GM12878 (cell line): ENCODE results near the gene CAPRIN2. TPM values are rescaled to one million over a fixed set of nuclear protein-coding genes. Genes with fewer than 3 reads are reported as not detected.

Experiments
- ATAC-seq: fragments of 200-7000 bp; cut with Tn5 transposase; 3 replicates; pipeline ENCODE4 v1.9.1; 2020; ENCODE audit warnings: mild to moderate bottlenecking, moderate library complexity
- BruUV-seq: library from RNA; stranded (reverse); fragments of 400-500 nt; replicated peaks from 2 replicates; lab custom pipeline; 2021; lab: Mats Ljungman, UMichigan
- CTCF ChIA-PET: fragments of 300-600 bp; sonication (Branson Sonifier 250); formaldehyde crosslinking; extraction: SDS; loops from one replicate; lab custom pipeline; 2021; ENCODE audit warnings: inconsistent platforms; lab: Yijun Ruan, JAX
- POLR2A ChIA-PET: fragments of 350-600 bp; formaldehyde crosslinking; extraction: SDS; loops from one replicate; lab custom pipeline; 2021; ENCODE audit warnings: inconsistent platforms; lab: Charles Lee
- RAD21 ChIA-PET: fragments of 300-600 bp; sonication (Branson Sonifier 250); formaldehyde crosslinking; loops from one replicate; lab custom pipeline; 2023; ENCODE audit warnings: antibody characterized with exemption; ENCODE audit not compliant: unreplicated experiment; lab: Charles Lee
- SMC1A ChIA-PET: fragments of 300-600 bp; sonication (Branson Sonifier 250); formaldehyde crosslinking; loops from one replicate; lab custom pipeline; 2023; ENCODE audit not compliant: unreplicated experiment, uncharacterized antibody; lab: Charles Lee
- DNase-seq: peaks from one replicate; pipeline ENCODE4 v3.0.0-alpha.2; 2011; ENCODE audit warnings: low read depth, low spot score
- FAIRE-seq: peaks from 3 replicates; lab custom pipeline; 2011; peaks lifted over from hg19 to GRCh38; lab: Jason Lieb, UNC
- H2AFZ ChIP-seq: 2 replicates; pipeline ENCODE4 v1.6.0; 2011; ENCODE audit warnings: low read depth, low read length, control low read depth; ENCODE audit not compliant: control insufficient read depth
- H3K27ac ChIP-seq: 2 replicates; pipeline ENCODE4 v1.5.1; 2011; ENCODE audit warnings: control low read depth; ENCODE audit not compliant: control insufficient read depth, insufficient read depth
- H3K27me3 ChIP-seq, 2 experiments: replicated peaks in 1 of 2; 2 replicates each; pipeline versions ENCODE4 v1.6.0 to v1.6.1; 2011; ENCODE audit warnings: low read length in 1 of 2; ENCODE audit not compliant: control insufficient read depth in 2 of 2, insufficient read depth in 2 of 2
- H3K36me3 ChIP-seq, 2 experiments: 2 replicates each; pipeline ENCODE4 v1.5.1; 2011; ENCODE audit warnings: low read length in 1 of 2; ENCODE audit not compliant: control insufficient read depth in 2 of 2, insufficient read depth in 2 of 2
- H3K4me1 ChIP-seq: 2 replicates; pipeline ENCODE4 v1.6.1; 2011; ENCODE audit warnings: mild to moderate bottlenecking, low read length, moderate library complexity, mixed read lengths; ENCODE audit not compliant: control insufficient read depth, insufficient read depth
- H3K4me2 ChIP-seq: 2 replicates; pipeline ENCODE4 v1.6.0; 2011; ENCODE audit warnings: control low read depth; ENCODE audit not compliant: control insufficient read depth, insufficient read depth
- H3K4me3 ChIP-seq: fragments of 200-600 bp; sonication (generic); 2 replicates; pipeline ENCODE4 v1.5.1; 2016
- H3K79me2 ChIP-seq: 2 replicates; pipeline ENCODE4 v1.6.0; 2011; ENCODE audit warnings: low read length; ENCODE audit not compliant: control insufficient read depth, insufficient read depth
- H3K9ac ChIP-seq: 2 replicates; pipeline ENCODE4 v1.8.0; 2011; ENCODE audit warnings: low read length, control low read depth, mixed read lengths; ENCODE audit not compliant: control insufficient read depth, insufficient read depth
- H3K9me3 ChIP-seq: replicated peaks from 3 replicates; pipeline ENCODE4 v1.5.1; 2011; ENCODE audit warnings: mild to moderate bottlenecking, low read length; ENCODE audit not compliant: control insufficient read depth, insufficient read depth
- H4K20me1 ChIP-seq: 2 replicates; pipeline ENCODE4 v1.6.0; 2011; ENCODE audit not compliant: control insufficient read depth, insufficient read depth
- ATF7 ChIP-seq: fragments of 450-650 bp; IDR thresholded peaks from 2 replicates; pipeline ENCODE4 v1.6.1; 2016; ENCODE audit warnings: low read depth, mild to moderate bottlenecking
- CHD1 ChIP-seq: IDR thresholded peaks from 2 replicates; pipeline ENCODE4 v1.6.1; 2012; ENCODE audit warnings: low read depth, low read length, improper control_type of control experiment
- IKZF1 ChIP-seq: fragments of 450-650 bp; conservative IDR thresholded peaks from 2 replicates; pipeline ENCODE4 v1.6.1; 2017; ENCODE audit warnings: antibody characterized with exemption, mild to moderate bottlenecking
- NBN ChIP-seq: fragments of 450-650 bp; IDR thresholded peaks from 2 replicates; pipeline ENCODE4 v1.6.1; 2016
- NR2F1 ChIP-seq: fragments of 450-650 bp; conservative IDR thresholded peaks from 2 replicates; pipeline ENCODE4 v1.6.1; 2017; ENCODE audit warnings: mild to moderate bottlenecking
- PAX8 ChIP-seq: fragments of 450-650 bp; IDR thresholded peaks from 2 replicates; pipeline ENCODE4 v1.6.1; 2017; ENCODE audit warnings: mild to moderate bottlenecking, moderate library complexity
- PML ChIP-seq: IDR thresholded peaks from 2 replicates; pipeline ENCODE4 v1.6.1; 2012; ENCODE audit warnings: low read length, inconsistent platforms
- RBBP5 ChIP-seq: fragments of 200-600 bp; sonication (generic); conservative IDR thresholded peaks from 2 replicates; pipeline ENCODE4 v1.6.1; 2016
- STAT1 ChIP-seq: fragments of 450-650 bp; conservative IDR thresholded peaks from 2 replicates; pipeline ENCODE4 v1.6.1; 2014; ENCODE audit warnings: antibody characterized with exemption, mild to moderate bottlenecking
- TARDBP ChIP-seq: IDR thresholded peaks from 2 replicates; pipeline ENCODE4 v1.6.1; 2016; ENCODE audit warnings: borderline replicate concordance
- ZNF24 ChIP-seq: fragments of 450-650 bp; IDR thresholded peaks from 2 replicates; pipeline ENCODE4 v1.6.1; 2017; ENCODE audit warnings: antibody characterized with exemption, mild to moderate bottlenecking
- ZNF384 ChIP-seq: IDR thresholded peaks from 2 replicates; pipeline ENCODE4 v1.6.1; 2012; ENCODE audit warnings: low read depth, mild to moderate bottlenecking, low read length, improper control_type of control experiment, borderline replicate concordance
- WGBS: methylation state at CpG from one replicate; pipeline ENCODE4 v1.1.6; 2016; ENCODE audit warnings: low lambda C conversion rate; ENCODE audit not compliant: insufficient replicate concordance, insufficient coverage; ENCODE audit errors: missing lambda C conversion rate; 5-methylcytosine and 5-hydroxymethylcytosine counted together
- in situ Hi-C: fragments of 300-500 bp; cut with MboI; formaldehyde crosslinking; loops from 9 replicates; pipeline ENCODE4 v1.14.3; 2018; ENCODE audit warnings: mixed read lengths
- intact Hi-C: fragments of 100-400 bp; cut with micrococcal nuclease; formaldehyde crosslinking; loops from one replicate; pipeline ENCODE4 v1.14.2; 2022; ENCODE audit not compliant: unreplicated experiment
- polyA plus RNA-seq, 11 experiments: library from polyadenylated mRNA; depleted of rRNA in 4 of 11; unstranded in 6 of 11; stranded (reverse) in 5 of 11; fragments of >200 nt; fragmentation: Nextera tagmentation in 4 of 11; fragmentation: Illumina TruSeq in 1 of 11; extraction: Ambion mirVana in 4 of 11; extraction: Trizol in 1 of 11; gene quantifications; 1 replicate in 1 of 11; 2 replicates in 10 of 11; pipeline versions ENCODE4 v1.2.1 to v1.2.3, GENCODE V29; 2011 to 2016; ENCODE audit warnings: inconsistent platforms in 2 of 11, missing spikeins in 2 of 11, low read depth in 1 of 11
- total RNA-seq, 4 experiments: library from RNA; depleted of rRNA in 3 of 4; stranded (reverse); fragments of >200 nt in 3 of 4; fragmentation: Illumina TruSeq in 1 of 4; extraction: Trizol in 1 of 4; gene quantifications; 2 replicates each; pipeline versions ENCODE4 v1.2.1 to v1.2.3, GENCODE V29; 2013 to 2021
- TF ChIP-seq, protein P1 (sequence below): fragments of 450-650 bp; IDR thresholded peaks from 2 replicates; pipeline ENCODE4 v1.6.1; 2016; ENCODE audit warnings: mild to moderate bottlenecking, moderate library complexity, borderline replicate concordance

Gene CAPRIN2
- total and polyA plus RNA-seq, 10 of the 15 experiments (the other 5 are each of a cell fraction or from before 2014, with no cell fraction given) = 1.2 to 13.6 (median 8.2) TPM

DNA sequence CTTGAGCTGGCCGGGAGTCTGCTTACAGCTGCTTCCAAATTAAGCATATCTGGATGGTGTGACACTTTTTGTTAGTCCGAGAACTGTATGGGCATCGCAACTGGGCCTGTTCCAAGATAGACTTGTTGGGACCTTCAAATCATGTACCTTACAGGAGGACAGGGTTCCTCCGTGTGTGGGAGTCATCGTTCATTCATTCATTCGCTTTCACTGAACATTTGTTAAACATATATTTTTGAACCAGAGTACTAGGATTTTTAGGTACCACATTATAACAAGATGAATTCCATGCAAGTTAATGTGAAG is 58.7 kb downstream of the CAPRIN2 start:
- Histone ChIP-seq H3K27ac (peak overlapping the region; percentile 70), H4K20me1 (no peaks in the 10 kb centered on the region), H3K4me3 (peak overlapping the region; percentile 83), H3K4me2 (peak overlapping the region; percentile 48), H2AFZ (peak overlapping the region; percentile 87), H3K36me3 (no peaks in the 10 kb centered on the region), H3K79me2 (peaks cover 29% of the 10 kb centered on the region), H3K9ac (peak overlapping the region; percentile 72)
- ChIA-PET CTCF (interaction anchor here (0.6 to 1.7 kb wide), 11 partner anchors 9 to 1325 kb away, joined by 3 to 6 read pairs (median 4); no protein-coding TSS in a partner anchor), SMC1A (interaction anchor here (1.1 to 2.2 kb wide), 3 partner anchors 11 to 58 kb away, joined by 4 to 7 read pairs (median 5); no protein-coding TSS in a partner anchor)
- DNase-seq = no peak
- FAIRE-seq = peak; percentile 52
- ATAC-seq = peak; percentile 48
- TSS peak; percentile 97 for BruUV-seq
- TF ChIP-seq ZNF24 (peak; percentile 63; the same call in 1 of the 2 replicates), ZNF384 (no peak), IKZF1 (0 out of 2 replicates have a peak, but pooled peaks have one; percentile 12), CHD1 (no peak), TARDBP (no peak), RBBP5 (no peak), NR2F1 (no peak), NBN (0 out of 2 replicates have a peak, but pooled peaks have one; percentile 63), ATF7 (0 out of 2 replicates have a peak, but pooled peaks have one; percentile 10), STAT1 (0 out of 2 replicates have a peak, but pooled peaks have one; percentile 5), PAX8 (peak; percentile 44; the same call in 1 of the 2 replicates), PML (peak; percentile 12; the same call in 1 of the 2 replicates)
- TF ChIP-seq, protein P1, sequence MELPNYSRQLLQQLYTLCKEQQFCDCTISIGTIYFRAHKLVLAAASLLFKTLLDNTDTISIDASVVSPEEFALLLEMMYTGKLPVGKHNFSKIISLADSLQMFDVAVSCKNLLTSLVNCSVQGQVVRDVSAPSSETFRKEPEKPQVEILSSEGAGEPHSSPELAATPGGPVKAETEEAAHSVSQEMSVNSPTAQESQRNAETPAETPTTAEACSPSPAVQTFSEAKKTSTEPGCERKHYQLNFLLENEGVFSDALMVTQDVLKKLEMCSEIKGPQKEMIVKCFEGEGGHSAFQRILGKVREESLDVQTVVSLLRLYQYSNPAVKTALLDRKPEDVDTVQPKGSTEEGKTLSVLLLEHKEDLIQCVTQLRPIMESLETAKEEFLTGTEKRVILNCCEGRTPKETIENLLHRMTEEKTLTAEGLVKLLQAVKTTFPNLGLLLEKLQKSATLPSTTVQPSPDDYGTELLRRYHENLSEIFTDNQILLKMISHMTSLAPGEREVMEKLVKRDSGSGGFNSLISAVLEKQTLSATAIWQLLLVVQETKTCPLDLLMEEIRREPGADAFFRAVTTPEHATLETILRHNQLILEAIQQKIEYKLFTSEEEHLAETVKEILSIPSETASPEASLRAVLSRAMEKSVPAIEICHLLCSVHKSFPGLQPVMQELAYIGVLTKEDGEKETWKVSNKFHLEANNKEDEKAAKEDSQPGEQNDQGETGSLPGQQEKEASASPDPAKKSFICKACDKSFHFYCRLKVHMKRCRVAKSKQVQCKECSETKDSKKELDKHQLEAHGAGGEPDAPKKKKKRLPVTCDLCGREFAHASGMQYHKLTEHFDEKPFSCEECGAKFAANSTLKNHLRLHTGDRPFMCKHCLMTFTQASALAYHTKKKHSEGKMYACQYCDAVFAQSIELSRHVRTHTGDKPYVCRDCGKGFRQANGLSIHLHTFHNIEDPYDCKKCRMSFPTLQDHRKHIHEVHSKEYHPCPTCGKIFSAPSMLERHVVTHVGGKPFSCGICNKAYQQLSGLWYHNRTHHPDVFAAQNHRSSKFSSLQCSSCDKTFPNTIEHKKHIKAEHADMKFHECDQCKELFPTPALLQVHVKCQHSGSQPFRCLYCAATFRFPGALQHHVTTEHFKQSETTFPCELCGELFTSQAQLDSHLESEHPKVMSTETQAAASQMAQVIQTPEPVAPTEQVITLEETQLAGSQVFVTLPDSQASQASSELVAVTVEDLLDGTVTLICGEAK = peak; percentile 63; the same call in 1 of the 2 replicates
- TF ChIP-seq, all 136 proteins: peak for 8
- POLR2A ChIA-PET = interaction anchor here (1.0 kb wide), 1 partner anchor 58 kb away, joined by 3 read pairs; no protein-coding TSS in a partner anchor
- in situ Hi-C loops (no loop called here), intact Hi-C loops (no loop called here)
- Histone ChIP-seq H3K27me3 (no peaks in the 10 kb centered on the region), H3K9me3 (no peaks in the 10 kb centered on the region), H3K4me1 (peaks cover 8% of the 10 kb centered on the region)
- RAD21 ChIA-PET = interaction anchor here (1.0 kb wide), 1 partner anchor 57 kb away, joined by 3 read pairs; no protein-coding TSS in a partner anchor
- under 1% methylated on average over 6 of the region's 6 CpGs for WGBS
